Activated CD4-positive, CD25-positive, alpha-beta regulatory T cell treated with anti-CD3 and anti-CD28 coated beads, Interleukin-2, amount 50 U/mL, for 72 hours (primary cell): ENCODE results near the gene UAP1L1.
"Not testable (repeated sequence)": the region's sequence is repeated elsewhere in the genome, so short reads cannot be mapped to it uniquely, and the experiment has no call there.

Experiments used
- DNase-seq: peaks from one replicate; pipeline ENCODE4 v3.0.0; 2021

The UAP1L1 gene

GRCh38 chr9:137077010-137077747 is at the start of gene UAP1L1:
TSS of gene UAP1L1 (plus strand) at chr9:137077517. CDS start at chr9:137077533, 16 bp downstream.
- DNase-seq = peak; percentile 60

DNA sequence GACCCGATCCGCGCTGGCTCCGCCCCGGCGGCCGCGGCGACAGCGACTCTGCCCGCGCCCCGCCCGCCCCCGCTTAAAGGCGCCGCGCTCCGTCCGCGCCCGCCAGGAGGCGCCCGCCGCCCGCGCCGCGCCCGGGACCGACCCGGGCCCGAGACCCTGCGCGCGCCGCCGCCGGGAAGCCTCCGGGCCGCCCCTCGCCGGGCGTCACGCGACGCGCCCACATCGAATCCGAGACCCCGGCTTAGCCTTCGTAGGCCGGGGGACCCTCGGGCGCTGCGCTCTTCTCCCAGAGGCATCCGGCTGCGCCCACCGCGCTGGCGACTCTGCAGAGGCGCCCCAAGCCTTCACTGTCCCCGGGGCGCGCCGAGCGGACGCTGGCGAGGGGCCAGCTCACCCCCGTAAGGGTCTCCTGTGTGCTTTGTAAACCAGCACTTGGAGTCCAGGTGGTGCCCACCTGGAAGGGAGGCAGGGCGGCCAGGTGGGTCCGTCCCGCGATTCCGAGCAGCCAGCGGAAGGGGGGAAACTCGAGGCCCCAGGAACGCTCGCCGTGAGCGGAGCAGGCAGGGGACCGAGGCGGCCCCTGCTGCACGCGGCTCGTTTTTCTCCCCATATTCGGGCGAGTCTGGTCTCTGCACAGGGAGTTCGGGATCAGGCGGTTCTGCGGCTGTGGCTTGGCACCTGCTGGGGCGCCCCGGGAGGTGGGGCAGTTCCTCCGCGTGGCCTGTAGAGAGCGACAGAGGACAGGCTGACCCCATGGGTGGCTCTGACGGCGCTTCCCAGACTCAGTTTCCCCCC is 48.9 kb upstream of the UAP1L1 start:
- peak; percentile 75 for DNase-seq

DNA sequence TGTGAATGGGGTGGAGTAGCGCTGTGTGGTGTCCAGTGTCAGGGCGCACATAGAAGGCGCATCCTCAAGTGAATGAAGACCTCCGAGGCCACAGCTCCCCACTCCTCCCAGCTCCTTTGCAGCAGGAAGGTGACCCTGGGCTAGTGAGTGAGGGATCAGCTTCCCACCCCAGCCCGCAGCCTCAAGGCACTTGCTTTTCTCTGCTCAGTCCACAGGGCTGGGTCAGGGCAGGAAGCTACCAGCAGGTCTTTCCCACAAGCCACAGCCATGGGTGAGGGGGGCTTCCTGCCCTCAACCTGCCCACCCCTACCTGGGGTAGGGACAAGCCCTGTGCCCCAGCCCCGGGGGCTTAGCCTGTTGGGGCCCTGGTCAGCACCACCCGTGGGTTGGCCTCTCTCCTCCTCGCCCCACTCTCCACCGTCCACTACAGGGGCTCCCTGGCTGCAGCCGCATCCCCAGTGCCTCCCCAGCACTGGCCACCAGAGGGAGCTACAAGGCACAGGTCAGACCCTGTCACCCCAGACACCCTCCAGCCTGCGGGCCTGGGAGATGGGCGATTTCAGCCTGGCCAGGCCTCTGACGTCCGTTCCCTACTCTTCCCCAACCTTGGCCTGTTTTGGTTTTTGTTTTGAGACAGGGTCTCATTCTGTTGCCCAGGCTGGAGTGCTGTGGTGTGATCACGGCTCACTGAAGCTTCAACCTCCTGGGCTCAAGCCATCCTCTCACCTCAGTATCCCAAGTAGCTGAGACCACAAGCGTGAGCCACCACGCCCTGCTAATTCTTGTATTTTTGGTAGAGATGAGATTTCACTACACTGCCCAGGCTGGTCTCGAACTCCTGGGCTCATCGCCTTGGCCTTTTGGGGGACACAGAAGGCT is 48.0 kb upstream of the UAP1L1 start:
- DNase-seq = peak; percentile 86

DNA sequence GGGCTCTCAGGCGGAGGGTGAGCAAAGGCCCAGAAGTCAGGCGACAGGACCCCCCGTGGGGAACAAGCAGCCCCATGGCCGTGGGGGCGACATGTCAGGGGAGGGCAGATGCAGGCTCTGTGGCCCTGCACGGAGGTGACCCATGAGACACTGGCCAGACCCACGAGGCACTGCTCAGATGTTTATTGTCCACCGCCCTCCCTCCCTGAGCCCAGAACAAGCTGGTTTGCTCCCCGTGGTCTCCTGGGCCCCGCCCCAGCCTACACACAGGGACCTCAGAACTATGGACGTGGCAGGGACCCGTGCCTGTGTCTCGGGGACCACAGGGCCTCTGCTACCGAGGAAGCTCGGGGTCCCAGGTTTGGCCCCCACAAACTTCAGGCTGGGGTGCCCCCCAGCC is 47.3 kb upstream of the UAP1L1 start:
- no peak for DNase-seq

DNA sequence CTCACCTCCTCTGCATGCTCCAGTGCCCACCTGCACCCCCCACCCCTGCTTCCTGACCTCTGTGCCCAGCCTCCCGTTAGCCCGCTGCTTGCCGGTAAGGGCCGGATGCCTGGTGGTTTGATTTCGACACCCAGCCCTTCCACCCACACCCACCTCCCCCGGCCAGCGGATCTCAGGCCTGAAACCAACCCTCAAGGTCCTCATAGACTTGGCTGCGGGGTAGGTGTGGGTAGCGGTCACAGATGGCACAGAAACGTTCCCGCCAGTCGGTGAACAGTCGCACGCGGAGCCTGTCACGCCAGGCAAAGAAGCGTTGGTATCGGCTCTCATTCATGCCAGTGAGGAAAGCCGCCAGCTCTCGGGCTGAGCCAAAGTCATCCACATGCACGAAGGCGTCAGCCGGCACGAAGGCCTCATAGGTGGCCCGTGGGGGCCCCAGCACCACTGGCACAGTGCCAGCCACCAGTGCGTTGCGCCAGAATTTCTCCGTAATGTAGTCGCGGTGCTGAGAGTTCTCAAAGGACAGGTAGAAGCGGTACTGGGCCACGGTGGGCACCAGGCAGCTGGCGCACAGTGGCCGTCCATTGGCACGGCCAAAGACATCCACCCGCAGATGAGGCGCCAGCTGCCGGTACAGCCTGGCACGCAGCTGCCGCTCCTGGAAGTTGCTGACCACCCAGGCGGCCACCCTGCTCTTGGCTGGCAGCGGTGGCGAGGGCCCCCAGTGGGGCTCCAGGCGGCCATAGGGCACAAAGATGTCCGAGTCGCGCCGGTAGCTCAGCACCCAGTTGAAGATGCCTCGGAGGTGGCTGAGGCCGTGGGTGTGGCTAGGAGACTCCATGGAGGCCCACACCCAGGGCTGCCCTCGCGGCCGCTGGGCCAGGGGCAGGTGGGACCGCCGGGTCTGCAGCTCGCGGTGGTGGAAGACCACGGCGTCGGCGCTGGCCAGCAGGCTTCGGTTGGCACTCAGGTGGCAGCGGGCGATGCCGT is 46.5 kb upstream of the UAP1L1 start:
- DNase-seq = peak; percentile 69

GRCh38 chr9:137031904-137032640 is 45.2 kb upstream of the UAP1L1 start, which contains the start of gene FUT7:
TSS of gene FUT7 (minus strand) at chr9:137032088. CDS start at chr9:137031991, 97 bp downstream.
- DNase-seq = no peak

DNA sequence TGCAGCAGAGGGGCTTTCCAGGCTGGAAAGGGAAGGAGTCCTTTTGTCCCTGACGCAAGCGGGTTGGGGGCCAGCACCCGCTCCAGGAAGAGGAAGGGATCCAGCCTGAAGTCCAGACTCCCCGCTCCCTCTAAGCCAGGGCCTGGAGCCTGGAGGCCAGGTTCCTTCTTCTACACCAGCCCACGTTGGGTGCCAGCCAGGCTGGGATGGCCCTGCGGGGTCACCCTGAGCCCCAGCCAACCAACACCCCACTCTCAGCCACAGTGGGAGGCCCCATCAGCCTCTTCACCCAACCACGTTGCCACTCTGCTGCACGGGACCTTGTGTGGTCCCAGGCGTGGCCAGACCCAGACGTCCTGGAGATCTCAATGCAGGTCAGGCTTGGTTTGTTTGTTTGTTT is 44.5 kb upstream of the UAP1L1 start:
- no peak for DNase-seq

DNA sequence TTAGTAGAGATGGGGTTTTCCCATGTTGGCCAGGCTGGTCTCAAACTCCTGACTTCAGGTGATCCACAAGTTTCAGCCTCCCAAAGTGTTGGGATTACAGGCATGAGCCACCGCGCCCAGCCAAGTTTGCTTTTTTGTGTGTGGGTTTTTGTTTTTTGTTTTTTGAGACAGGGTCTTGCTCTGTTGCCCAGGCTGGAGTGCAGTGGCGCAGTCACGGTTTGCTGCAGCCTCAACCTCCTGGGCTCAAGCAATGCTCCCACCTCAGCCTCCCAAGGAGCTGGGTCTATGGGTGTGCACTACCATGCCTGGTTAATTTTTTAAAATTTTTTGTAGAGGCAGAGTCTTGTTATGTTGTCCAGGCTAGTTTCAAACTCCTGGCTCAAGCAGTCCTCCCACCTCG is 43.8 kb upstream of the UAP1L1 start:
- DNase-seq = not testable (repeated sequence)

- no peak for DNase-seq
Measured at GRCh38 chr9:137034039-137034708, 43.1 kb upstream of the UAP1L1 start.

DNA sequence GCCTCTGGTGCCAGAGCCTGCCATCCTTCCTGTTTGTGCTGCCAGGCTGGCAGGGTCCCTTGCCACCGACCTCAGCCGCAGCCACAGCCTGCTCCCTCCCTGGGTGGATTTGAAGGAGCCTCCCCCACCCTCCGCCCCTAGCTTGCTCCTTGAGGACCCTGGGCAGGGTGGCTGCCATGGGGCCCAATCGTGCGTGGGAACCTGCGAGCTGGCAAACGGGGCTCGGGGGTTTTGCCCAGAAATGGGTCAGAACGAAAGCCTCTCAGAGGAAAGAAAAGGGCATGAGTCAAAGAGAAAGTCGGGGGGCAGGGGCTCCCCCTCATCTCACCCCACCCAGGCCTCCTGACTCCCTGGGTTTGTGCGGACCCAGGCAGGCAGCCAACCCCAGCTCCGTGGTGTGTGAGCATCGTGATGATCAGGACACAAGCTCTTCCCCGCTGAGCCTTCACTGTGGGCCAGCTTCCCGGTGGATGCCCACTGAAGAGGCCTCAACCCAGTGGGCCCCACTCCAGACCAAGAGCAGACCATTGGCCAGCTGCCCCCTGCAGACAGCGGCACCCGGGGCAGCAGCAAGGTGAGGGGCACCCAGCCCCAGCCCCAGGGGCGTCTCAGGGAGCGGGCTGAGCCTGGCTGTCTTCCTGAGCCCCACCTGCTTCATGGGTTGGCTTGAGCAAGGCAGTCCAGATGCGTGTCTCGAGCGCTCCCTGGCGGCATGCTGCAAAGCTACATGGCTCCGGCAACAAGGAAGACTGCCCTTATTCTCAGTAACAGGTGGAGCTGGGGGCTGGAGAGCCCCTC is 42.4 kb upstream of the UAP1L1 start:
- DNase-seq = peak; percentile 89

DNA sequence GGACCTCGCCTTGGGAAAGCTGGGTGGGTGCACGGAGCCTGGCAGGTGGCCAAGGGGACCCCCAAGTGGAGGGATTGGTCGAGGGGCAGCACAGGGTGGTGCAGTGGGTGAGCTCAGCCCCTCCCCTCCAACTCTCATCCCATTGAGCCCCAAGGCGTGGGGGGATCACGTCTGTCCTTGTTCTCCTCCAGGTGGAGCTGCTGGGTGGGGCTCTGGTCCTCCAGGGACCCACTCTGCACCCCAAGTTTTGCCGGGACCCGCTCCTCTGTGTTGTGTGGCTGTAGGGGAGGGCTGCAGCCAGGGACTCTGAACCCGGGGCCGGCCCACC is 41.8 kb upstream of the UAP1L1 start:
- no peak for DNase-seq

DNA sequence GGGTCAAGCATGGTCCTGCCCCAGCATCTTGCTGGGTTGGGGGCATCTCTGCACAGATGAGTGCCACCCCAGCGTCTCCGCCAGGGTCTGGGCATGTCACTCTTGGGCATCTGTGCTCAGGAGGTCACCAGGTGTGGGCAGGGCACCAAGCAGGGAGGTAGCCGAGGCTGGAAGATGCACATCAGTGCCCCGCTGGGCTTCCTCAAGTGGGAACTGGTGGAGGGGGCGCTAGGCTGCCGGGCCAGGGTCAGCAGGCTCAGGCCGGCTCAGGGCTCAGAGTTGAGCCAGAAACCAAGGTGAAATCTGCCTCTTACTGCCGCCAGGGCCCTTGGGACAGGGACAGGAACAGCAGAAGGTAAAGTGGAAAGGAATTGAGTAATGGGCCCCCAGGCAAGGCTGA is 41.4 kb upstream of the UAP1L1 start:
- DNase-seq = no peak

- no peak for DNase-seq
Measured at GRCh38 chr9:137037035-137037434, 40.3 kb upstream of the UAP1L1 start.

DNA sequence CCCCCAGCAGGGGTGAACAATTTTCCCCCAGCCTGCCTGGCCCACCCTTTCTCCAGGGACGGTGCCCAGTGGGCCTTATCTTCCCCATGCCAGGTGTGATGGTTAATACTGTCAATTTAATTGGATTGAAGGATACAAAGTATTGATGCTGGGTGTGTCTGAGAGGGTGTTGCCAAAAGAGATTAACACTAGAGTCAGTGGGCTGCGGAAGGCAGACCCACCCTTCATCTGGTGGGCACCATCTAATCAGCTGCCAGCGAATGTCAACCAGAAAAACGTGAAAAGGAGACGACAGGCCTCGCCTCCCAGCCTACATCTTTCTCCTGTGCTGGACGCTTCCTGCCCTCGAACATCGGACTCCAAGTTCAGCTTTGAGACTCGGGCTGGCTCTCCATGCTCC is 39.8 kb upstream of the UAP1L1 start:
- no peak for DNase-seq

GRCh38 chr9:137038916-137039315 is 38.4 kb upstream of the UAP1L1 start:
- no peak for DNase-seq

- DNase-seq = no peak
Measured at GRCh38 chr9:137039611-137040366, 37.5 kb upstream of the UAP1L1 start.

GRCh38 chr9:137040568-137040967 is 36.7 kb upstream of the UAP1L1 start:
- no peak for DNase-seq

DNA sequence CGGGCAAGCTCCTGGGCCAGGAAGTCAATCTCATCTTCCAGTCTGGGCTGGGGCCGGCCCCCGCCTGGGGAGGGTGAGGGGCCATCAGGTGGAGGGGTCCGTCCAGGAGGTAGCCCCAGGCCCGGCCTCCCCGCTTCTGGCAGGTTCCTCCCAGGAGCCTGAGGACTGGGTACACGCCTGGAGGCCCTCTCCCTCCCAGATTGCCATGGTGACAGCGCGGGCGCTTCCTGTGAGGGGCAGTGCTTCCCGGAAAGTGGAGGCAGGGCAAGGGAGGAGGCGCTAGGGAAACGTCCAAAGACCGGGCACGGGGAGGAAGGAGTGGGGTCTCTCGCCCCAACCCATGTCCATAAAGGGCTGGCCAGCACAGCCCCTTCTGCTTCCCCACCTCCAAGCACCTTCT is 36.2 kb upstream of the UAP1L1 start:
- no peak for DNase-seq
